T-helper 2 cell (primary cell): ENCODE results near the gene SMIM11.
"Not testable (repeated sequence)": the region's sequence is repeated elsewhere in the genome, so short reads cannot be mapped to it uniquely, and the experiment has no call there.

Experiments
- DNase-seq, 5 experiments: peaks; one replicate each; pipeline versions ENCODE4 v3.0.0 to v3.0.0-alpha.2; 2012 to 2022
- total RNA-seq, 2 donors: gene quantifications; one replicate each; lab custom pipeline; 2026; lab: John Stamatoyannopoulos, UW

The SMIM11 gene, protein sequence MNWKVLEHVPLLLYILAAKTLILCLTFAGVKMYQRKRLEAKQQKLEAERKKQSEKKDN
- total RNA-seq = 0.62 to 1.1 reads per million in 2 donors

GRCh38 chr21:34374940-34375618 lies at the start of gene SMIM11:
TSS of gene SMIM11 (plus strand) at chr21:34375507. CDS start at chr21:34379505, 3,998 bp downstream.
- not testable (repeated sequence) for DNase-seq

DNA sequence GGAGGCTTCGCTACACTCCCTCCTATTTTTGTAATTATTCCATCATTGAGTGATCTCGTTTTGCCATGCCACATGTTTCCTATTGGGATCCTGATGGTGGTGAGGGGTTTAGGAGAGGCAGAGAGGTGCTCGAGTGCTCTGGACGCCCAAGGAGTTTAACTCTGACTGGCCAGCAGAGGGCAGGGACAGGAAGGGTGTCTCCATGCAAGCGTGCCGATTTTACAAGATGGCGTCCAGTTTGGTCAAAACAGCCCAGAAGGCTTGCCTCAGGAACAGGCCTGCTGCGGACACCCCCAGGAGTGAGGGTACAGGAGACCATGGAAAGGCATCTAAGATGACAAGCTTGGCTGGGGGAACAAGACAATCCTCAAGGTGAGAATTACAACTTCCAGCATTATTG lies 45.3 kb upstream of the SMIM11 start:
- DNase-seq = no peak

- no peak for DNase-seq
Observed at GRCh38 chr21:34331726-34332125, 43.6 kb upstream of the SMIM11 start.

DNA sequence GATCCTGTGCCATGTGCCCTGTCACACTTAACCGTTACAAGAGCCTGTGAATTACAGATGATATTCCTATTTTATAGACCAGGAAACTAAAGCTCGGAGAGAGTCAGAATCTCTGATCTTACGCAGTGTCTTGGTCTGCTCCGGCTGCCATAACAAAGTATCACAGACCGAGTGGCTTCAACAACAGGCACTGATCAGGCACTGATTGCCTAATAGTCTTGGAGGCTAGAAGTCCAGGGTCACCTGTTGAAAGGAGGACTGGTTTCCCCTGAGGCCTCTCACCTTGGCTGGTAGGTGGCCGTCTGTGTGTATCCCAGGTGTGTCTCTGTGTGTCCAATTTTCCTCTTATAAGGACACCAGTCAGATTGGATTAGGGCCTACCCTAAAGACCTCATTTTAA lies 43.0 kb upstream of the SMIM11 start:
- no peak for DNase-seq

GRCh38 chr21:34333121-34333739 lies 42.1 kb upstream of the SMIM11 start:
- DNase-seq = no peak

- no peak for DNase-seq
Observed at GRCh38 chr21:34335316-34335715, 40.0 kb upstream of the SMIM11 start.

DNA sequence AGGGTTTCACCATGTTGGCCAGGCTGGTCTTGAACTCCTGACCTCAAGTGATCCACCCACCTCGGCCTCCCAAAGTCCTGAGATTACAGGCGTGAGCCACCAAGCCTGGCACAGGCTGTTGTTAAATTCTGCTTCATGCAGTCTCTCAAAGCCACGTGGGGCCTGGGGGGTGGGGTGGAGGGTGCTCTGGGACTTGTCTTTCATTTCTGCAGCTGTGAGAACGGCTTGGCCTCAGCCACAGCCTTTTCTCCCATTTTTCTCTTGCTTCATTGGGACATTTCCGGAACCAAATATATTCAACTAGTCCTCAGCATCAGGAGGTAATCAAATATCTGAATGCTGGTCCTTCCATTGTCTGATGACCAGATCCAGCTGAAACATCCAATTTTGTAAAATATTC lies 39.1 kb upstream of the SMIM11 start:
- no peak for DNase-seq

DNA sequence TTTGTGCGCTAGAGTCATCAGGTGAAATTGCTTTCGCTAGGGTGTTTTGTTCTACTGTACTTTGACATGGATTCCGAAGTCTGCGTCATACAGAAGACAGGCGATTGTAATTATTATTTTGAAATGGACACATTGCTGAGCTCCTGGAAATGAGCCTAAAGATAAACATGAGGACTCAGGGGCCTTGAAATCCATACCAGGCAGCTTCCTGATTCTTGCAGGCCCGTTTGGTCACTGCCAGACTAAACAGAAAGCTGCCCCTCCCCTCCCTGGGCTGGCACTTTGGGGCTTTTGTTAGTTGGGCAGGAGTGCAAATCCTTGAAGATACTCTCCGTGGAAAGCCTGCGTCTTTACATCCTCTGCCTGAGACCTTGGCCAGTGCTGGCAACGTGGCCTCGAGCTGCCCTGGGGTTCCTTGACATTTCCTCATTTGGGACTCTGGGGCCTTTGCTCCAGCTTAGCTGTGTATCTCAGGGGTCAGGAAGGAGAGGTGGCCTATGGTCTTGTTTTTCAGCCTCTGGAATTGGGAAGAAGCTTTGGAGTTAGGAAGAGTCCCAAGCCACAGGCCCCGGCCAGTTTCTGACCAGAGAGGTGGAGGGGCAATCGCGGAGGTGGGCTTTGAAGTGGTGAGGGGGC lies 38.4 kb upstream of the SMIM11 start:
- DNase-seq = no peak

DNA sequence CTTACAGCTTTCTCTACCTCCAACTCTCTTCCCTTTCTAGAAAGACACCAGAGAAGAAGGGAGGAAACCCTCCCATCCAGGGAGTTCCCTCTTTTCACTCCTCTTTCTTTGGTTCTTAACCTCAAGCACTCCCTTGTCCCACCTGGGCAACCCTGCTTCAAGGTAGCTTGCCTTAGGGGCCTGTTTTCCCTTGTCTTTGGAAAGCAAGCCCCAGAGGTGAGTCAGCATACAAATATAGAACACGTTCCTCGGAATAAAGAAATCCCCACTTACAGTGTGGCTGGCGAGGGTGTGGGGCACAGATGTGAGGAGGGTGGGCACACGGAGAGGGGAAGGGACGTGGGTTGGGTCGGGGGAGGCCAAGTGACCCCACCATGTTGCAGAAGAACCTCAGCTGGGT lies 37.6 kb upstream of the SMIM11 start:
- no peak for DNase-seq

DNA sequence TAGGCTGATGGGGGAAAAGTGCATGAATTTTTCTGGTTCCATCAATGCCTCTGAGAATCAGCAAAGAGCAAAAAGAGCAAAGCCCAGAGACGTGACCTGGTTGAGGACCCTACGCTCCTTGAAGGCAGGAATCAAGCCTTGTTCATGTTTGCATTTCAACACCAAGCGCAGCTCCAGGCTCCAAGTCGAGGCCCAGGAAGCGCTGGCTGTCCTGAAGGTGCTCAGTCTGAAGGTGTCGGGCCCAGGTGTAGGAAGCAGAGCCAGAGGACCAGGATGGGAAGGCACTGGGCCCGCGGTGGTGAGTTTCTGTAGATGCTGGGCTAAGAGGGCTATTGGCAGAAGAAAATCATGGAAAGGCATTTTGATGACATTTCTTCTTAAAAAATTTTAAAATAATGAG lies 37.1 kb upstream of the SMIM11 start:
- no peak for DNase-seq

GRCh38 chr21:34340061-34340460 lies 35.2 kb upstream of the SMIM11 start:
- no peak for DNase-seq

DNA sequence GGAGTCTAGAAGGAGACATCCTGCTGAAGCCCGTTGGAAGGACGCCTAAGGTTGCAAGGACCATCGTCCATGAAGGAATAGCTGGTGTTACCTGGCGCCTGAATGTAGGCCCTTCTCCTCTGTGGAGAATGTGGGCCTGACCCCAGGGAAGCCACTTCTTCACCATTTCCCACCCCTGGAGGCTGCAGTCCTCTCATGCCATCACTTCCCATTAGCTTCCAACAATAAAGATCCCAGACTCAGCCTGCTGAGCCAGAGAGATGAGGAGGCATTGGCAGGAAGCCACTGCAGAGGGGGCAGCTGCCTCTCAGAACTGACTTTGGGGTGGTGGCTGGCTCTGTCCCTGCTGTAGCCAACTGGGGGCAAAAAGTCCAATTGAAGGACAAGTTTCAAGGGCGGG lies 32.8 kb upstream of the SMIM11 start:
- DNase-seq = no peak

GRCh38 chr21:34343347-34343746 lies 32.0 kb upstream of the SMIM11 start:
- DNase-seq = no peak

DNA sequence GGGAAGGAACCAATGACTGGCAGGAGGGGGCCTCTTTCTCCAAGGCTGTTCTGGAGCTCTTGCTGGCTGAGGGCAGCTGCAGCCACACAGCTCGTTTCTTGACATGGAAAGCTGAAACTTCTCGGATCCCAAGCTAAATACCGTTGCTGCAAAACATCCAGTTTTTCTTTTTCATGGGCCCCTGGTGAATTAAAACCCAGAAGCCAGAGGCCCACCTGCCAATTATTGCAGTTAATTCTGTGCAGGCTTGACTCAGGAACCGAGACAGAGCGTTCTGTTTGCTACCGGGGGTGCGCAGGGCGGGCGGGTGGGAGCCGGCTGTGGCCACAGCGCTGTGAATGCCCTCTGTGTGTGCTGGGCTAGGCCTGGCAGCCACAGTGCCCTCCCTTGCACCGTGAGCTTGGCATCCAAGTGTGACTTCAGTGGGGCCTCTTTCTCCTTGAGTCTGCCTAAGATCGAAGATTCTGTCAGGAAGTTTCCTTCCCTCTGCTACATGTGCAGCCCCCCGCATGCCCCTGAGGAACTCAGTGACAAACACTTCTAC lies 31.4 kb upstream of the SMIM11 start:
- DNase-seq = no peak

- no peak for DNase-seq
Observed at GRCh38 chr21:34344584-34344983, 30.7 kb upstream of the SMIM11 start.

DNA sequence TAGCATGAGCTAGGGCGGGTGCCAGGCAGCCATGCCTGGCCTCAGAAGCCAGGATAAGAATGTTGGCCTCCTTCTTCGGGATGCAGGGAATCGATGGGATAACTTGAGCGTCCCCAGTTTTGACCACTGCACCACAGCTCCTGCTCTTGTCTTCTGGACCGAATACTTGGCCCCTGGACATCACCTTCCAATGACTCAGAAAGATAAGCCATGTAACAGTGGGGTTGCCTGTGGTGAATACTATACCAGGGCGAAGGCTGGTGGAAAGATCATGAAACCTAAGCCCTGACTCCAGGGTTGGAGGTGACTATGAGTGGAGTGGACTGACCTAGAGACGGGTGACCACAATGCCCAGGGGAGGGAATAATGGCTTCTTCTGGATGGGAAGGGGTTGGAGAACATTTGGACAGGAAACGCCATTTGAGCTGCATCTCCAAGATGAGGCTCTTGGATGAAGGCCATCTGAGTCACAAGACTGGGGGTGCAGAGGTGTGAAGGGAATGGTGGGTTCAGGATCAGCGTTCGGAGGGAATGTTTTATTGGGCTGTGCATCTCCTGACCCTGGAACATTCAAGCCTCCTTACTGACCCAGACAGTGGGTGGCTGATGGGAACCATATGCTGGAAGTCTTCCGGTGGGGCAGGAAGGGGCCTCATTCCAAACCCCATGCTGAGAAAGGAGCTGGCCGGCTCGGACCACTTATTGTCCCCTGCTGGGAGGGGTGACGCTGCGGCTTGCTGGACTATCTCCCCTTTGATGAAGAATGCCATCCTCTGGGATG lies 30.0 kb upstream of the SMIM11 start:
- no peak for DNase-seq

- DNase-seq = no peak
Observed at GRCh38 chr21:34345892-34346291, 29.4 kb upstream of the SMIM11 start.

DNA sequence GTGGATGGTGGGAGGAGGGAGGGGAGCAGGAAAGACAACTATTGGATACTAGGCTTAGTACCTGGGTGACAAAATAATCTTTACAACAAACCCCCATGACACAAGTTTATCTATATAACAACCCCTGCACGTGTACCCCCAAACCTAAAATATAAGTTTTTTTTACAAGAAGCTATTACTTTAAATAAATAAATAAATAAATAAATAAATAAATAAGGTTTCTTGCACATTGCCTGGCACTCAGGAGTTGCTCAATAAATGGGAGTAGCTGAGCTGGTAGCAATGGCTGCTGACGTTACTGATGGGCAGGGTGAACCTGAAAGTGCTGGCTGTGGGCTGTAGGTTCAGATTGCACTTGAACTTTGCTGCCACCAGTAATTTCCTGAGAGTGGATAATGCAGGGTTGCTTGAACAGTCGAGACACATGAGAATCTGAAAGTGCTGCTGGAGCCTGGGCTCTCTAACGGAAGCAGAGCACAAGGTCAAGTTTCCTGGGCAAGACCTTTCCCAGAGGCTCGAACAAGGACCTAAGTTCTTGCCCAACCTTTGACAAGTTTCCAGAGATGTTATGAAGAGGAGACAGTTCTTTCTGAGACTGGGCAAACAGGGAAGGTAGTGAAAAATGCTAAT lies 26.3 kb upstream of the SMIM11 start:
- DNase-seq = no peak

DNA sequence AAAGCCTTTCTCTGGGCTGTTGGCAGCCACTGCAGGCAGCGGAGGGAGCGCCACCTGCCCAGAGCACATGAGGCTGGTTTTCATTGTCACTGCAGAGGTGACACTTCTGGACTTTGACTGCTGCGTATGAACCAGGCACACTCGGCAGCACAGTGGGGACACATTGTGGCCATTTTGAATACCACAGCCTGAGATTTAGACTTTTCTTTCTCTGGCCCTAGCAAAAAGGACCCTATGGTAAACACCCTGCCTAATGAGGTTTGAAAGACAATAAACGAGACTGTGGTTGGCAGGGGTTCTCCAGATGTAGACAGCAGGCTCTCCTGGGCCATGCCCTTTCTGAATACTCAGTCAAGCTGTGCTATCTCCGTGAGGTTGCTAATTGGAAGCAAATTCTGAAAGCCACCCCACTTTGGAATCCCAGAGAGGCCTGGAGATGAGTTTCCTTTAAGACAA lies 23.5 kb upstream of the SMIM11 start:
- DNase-seq = peak in 1 of 5 experiments; percentile 64

- DNase-seq = no peak
Observed at GRCh38 chr21:34352556-34352955, 22.8 kb upstream of the SMIM11 start.

DNA sequence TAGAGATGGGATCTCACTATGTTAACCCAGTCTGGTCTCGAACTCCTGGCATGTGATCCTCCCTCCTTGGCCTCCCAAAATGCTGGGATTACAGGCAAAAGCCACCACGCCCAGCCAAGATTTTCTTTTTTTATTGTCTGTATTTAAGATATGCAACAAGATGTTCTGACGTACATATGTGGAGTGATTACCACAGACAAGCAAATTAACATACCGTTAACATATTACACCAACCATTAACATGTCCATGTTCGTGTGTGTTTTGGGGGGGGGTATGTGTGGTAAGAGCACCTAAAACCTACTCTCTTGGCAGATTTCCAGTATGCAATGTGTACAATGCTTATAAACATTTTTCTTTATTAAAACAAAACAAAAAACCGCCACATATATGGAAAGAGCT lies 22.1 kb upstream of the SMIM11 start:
- no peak for DNase-seq

DNA sequence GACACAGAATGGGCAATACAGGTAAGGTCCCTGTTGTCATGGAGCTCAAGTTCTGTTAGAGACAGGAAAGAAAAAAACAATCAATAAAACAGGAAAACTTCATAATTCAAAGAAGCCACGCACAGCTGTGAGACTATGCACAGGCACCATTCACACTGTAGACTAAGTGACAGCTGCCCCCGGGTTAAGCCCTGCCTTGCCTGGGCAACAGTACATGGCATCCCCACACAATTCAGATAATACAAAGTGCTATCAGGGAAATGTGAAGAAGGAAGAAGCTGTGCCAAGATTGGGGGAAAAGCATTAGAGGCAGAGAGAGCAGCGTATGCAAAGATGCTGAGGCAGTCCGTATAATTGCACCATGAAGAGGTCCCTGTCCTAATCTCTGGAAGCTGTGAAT lies 20.5 kb upstream of the SMIM11 start:
- no peak for DNase-seq
